Caco-2 (cell line): ENCODE data around the gene CGB7. TPM values are rescaled to one million over a fixed set of nuclear protein-coding genes. Genes with fewer than 3 reads are reported as not detected.

Source experiments
- Bru-seq: library from RNA; stranded (reverse); fragments of 400-500 nt; gene quantifications from one replicate; lab custom pipeline; 2021; lab: Mats Ljungman, UMichigan
- BruChase-seq, 2 experiments: library from RNA; stranded (reverse); fragments of 400-500 nt; gene quantifications; one replicate each; lab custom pipeline; 2021; lab: Mats Ljungman, UMichigan
- BruUV-seq: library from RNA; stranded (reverse); fragments of 400-500 nt; replicated peaks from 2 replicates; lab custom pipeline; 2021; lab: Mats Ljungman, UMichigan
- CTCF ChIA-PET: fragments of 300-600 bp; sonication (Branson Sonifier 250); formaldehyde crosslinking; loops from one replicate; lab custom pipeline; 2022; ENCODE audit warnings: antibody characterized with exemption; lab: Charles Lee
- POLR2A ChIA-PET: fragments of 300-600 bp; sonication (Branson Sonifier 250); formaldehyde crosslinking; loops from one replicate; lab custom pipeline; 2022; ENCODE audit warnings: antibody characterized with exemption; lab: Charles Lee
- DNase-seq, 2 experiments: peaks; one replicate each; pipeline versions ENCODE4 v3.0.0 to v3.0.0-alpha.2; 2020 to 2022
- H3K27me3 ChIP-seq: replicated peaks from 2 replicates; pipeline ENCODE4 v1.6.0; 2011; ENCODE audit warnings: low read length; ENCODE audit not compliant: control insufficient read depth, insufficient read depth
- H3K36me3 ChIP-seq: 2 replicates; pipeline ENCODE4 v1.5.1; 2011; ENCODE audit warnings: low read length; ENCODE audit not compliant: control insufficient read depth, insufficient read depth
- H3K4me1 ChIP-seq: fragments of 250-450 bp; sonication (Bioruptor Pico); 2 replicates; pipeline ENCODE4 v1.5.1; 2020; ENCODE audit warnings: mild to moderate bottlenecking
- H3K4me3 ChIP-seq: 2 replicates; pipeline ENCODE4 v1.5.1; 2011; ENCODE audit warnings: low read depth, mild to moderate bottlenecking, control low read depth, low read length
- H3K9me3 ChIP-seq: fragments of 250-450 bp; sonication (Bioruptor Pico); 2 replicates; pipeline ENCODE4 v1.5.1; 2020; ENCODE audit warnings: mild to moderate bottlenecking, moderate library complexity
- H3K27ac Mint-ChIP-seq: one replicate; pipeline ENCODE4 v1.8.0; 2022; ENCODE audit warnings: mixed read lengths; ENCODE audit not compliant: unreplicated experiment
- H3K27me3 Mint-ChIP-seq: one replicate; pipeline ENCODE4 v1.8.0; 2022; ENCODE audit warnings: mixed read lengths; ENCODE audit not compliant: insufficient read depth, unreplicated experiment
- H3K36me3 Mint-ChIP-seq: one replicate; pipeline ENCODE4 v1.8.0; 2022; ENCODE audit warnings: mild to moderate bottlenecking, mixed read lengths; ENCODE audit not compliant: insufficient read depth, unreplicated experiment
- H3K4me1 Mint-ChIP-seq: one replicate; pipeline ENCODE4 v1.8.0; 2022; ENCODE audit warnings: low read depth, mixed read lengths; ENCODE audit not compliant: unreplicated experiment
- H3K4me3 Mint-ChIP-seq: one replicate; pipeline ENCODE4 v1.8.0; 2022; ENCODE audit warnings: mild to moderate bottlenecking, moderate library complexity, mixed read lengths; ENCODE audit not compliant: unreplicated experiment
- H3K9me3 Mint-ChIP-seq: one replicate; pipeline ENCODE4 v1.8.0; 2022; ENCODE audit warnings: mixed read lengths; ENCODE audit not compliant: unreplicated experiment
- intact Hi-C: fragments of 100-400 bp; cut with micrococcal nuclease; formaldehyde crosslinking; loops from one replicate; pipeline ENCODE4 v1.10.0; 2022; ENCODE audit not compliant: unreplicated experiment
- long read RNA-seq: library from polyadenylated mRNA; stranded (forward); transcript quantifications from one replicate; pipeline ENCODE4 v2.0.0, GENCODE V29; 2022
- total RNA-seq: library from RNA; stranded (reverse); gene quantifications from 2 replicates; pipeline ENCODE4 v1.2.3, GENCODE V29; 2022
- TF ChIP-seq, protein P1 (sequence below), 2 experiments: fragments of 200-600 bp in 1 of 2; IDR thresholded peaks; 1 replicate in 1 of 2; 2 replicates in 1 of 2; pipeline versions ENCODE4 v1.5.1 to v1.8.0; 2011 to 2022; ENCODE audit warnings: antibody characterized with exemption in 1 of 2, control low read depth in 1 of 2, inconsistent platforms in 1 of 2, low read depth in 1 of 2, low read length in 1 of 2, mild to moderate bottlenecking in 1 of 2, moderate library complexity in 1 of 2; ENCODE audit not compliant: insufficient read depth in 1 of 2, severe bottlenecking in 1 of 2, unreplicated experiment in 1 of 2

Gene CGB7
- total RNA-seq (2.2 and 3.0 TPM in 2 replicates), Bru-seq, nascent RNA (percentile 27 among the genes with signal in this experiment), BruChase-seq, experiment 1, labeled RNA remaining after a 2-hour chase (percentile 43 among the genes with signal in this experiment), BruChase-seq, experiment 2, labeled RNA remaining after a 6-hour chase (percentile 52 among the genes with signal in this experiment)
- long read RNA-seq = 0 reads

DNA sequence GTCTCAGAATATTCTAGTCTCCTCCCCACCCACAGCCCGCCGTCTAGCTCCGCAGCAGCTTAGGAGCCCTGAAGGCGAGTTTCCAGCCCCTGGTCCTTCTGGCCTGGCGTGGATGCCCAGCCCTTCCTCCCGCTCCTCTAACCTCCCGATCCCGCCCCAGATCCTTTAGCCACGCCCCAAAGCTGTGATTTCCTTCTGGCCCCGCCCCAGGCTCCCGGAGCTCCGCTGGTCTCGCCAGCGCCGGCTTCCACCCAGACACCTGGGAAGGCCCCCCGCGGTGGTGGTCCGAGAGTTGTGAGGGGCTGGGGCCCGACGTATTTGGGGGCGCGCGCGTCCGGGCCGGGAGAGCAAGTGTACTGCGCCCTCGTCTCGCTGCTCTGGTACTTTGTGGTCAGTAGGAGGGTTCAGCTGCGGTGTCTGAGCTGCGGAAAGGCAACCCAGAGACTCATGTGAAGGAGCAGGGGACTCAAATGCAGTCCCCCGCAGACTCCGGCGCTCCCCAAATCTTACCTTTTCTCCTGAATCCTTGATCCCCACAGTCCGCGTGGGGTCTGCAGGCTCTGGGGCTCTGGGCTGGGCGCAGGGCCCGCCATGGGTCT lies at the start of gene CGB7:
Gene CGB7, minus strand, starts transcription at position 114 of the 599 bp plus-strand sequence. CDS start 2,374 bp downstream, outside the sequence.
- intact Hi-C loops = loop anchor here (2.0 kb wide), 1 partner anchor 65 kb away; the partner anchor contains the start of genes GYS1 and RUVBL2
- peaks cover 6% of the 10 kb centered on the region for H3K36me3 Mint-ChIP-seq
- TF ChIP-seq, protein P1, sequence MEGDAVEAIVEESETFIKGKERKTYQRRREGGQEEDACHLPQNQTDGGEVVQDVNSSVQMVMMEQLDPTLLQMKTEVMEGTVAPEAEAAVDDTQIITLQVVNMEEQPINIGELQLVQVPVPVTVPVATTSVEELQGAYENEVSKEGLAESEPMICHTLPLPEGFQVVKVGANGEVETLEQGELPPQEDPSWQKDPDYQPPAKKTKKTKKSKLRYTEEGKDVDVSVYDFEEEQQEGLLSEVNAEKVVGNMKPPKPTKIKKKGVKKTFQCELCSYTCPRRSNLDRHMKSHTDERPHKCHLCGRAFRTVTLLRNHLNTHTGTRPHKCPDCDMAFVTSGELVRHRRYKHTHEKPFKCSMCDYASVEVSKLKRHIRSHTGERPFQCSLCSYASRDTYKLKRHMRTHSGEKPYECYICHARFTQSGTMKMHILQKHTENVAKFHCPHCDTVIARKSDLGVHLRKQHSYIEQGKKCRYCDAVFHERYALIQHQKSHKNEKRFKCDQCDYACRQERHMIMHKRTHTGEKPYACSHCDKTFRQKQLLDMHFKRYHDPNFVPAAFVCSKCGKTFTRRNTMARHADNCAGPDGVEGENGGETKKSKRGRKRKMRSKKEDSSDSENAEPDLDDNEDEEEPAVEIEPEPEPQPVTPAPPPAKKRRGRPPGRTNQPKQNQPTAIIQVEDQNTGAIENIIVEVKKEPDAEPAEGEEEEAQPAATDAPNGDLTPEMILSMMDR (IDR thresholded peaks at IDR 0.05; ENCODE audit: insufficient read depth in 1 of 2, low read depth in 1 of 2, low read length in 1 of 2, severe bottlenecking in 1 of 2, unreplicated experiment in 1 of 2) = no peak
- BruUV-seq = no TSS peak
- Histone ChIP-seq H3K4me1 (no peaks in the 10 kb centered on the region), H3K9me3 (no peaks in the 10 kb centered on the region), H3K27me3 (no peaks in the 10 kb centered on the region), H3K36me3 (no peaks in the 10 kb centered on the region), H3K4me3 (peak within 1 kb of the TSS; percentile 51)
- peak within 1 kb of the TSS; percentile 54 for H3K27ac Mint-ChIP-seq
- peak; percentile 85 to 87 for DNase-seq
- peaks cover 9% of the 10 kb centered on the region for H3K27me3 Mint-ChIP-seq
- POLR2A ChIA-PET = interaction anchor here (0.6 kb wide), 2 partner anchors 65 to 439 kb away, joined by 8 to 9 read pairs; partner anchors contain the start of genes GYS1 and RPL18
- peak within 1 kb of the TSS; percentile 73 for H3K4me3 Mint-ChIP-seq
- CTCF ChIA-PET = interaction anchor here (1.0 to 2.8 kb wide), 7 partner anchors 10 to 141 kb away, joined by 3 to 7 read pairs (median 5); partner anchors contain the start of genes GYS1, LIN7B and RUVBL2
- no peaks in the 10 kb centered on the region for H3K9me3 Mint-ChIP-seq
- peaks cover 8% of the 10 kb centered on the region for H3K4me1 Mint-ChIP-seq

DNA sequence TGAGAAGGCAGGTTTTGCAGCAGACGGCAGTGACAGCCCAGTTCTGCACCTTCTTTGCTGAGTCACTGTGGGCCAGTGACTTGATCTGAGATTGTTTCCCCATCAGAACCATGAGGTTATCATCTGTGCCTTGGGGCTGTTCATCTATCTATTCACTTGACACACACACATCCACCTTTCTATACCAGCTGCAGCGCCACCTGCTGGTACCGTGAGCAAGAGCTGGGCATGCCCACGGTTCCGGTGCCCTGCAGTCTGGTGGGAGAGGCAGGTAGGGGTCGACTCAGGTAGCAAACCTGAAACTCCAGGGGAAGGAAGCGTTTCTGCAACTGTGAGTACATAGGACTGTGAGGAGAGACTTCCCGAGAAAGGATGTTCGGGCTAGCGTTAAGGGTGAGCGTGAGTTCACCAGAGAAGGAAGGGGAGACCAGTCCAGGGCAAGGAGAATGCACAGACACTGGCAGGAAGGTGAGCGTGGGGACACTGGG lies 49.1 kb upstream of the CGB7 start:
- POLR2A ChIA-PET = no interaction called here
- BruUV-seq = no TSS peak
- Mint-ChIP-seq H3K36me3 (peaks cover 73% of the 10 kb centered on the region), H3K4me1 (peaks cover 8% of the 10 kb centered on the region), H3K27ac (peak overlapping the region; percentile 74), H3K9me3 (no peaks in the 10 kb centered on the region), H3K4me3 (no peak overlapping the region), H3K27me3 (no peaks in the 10 kb centered on the region)
- Histone ChIP-seq H3K36me3 (peaks cover 3% of the 10 kb centered on the region; the same call in 1 of the 2 replicates), H3K4me1 (no peaks in the 10 kb centered on the region), H3K27me3 (no peaks in the 10 kb centered on the region), H3K4me3 (no peak overlapping the region), H3K9me3 (no peaks in the 10 kb centered on the region)
- intact Hi-C loops = loop anchor here (1.0 kb wide), 1 partner anchor 8 kb away; no protein-coding TSS in a partner anchor
- TF ChIP-seq, protein P1 (IDR thresholded peaks at IDR 0.05; ENCODE audit: insufficient read depth in 1 of 2, low read depth in 1 of 2, low read length in 1 of 2, severe bottlenecking in 1 of 2, unreplicated experiment in 1 of 2) = peak; percentile 81 to 87
- peak; percentile 75 to 78 for DNase-seq
- CTCF ChIA-PET = interaction anchor here (0.5 to 1.7 kb wide), 10 partner anchors 8 to 115 kb away, joined by 3 to 19 read pairs (median 4); partner anchors contain the start of gene RUVBL2

DNA sequence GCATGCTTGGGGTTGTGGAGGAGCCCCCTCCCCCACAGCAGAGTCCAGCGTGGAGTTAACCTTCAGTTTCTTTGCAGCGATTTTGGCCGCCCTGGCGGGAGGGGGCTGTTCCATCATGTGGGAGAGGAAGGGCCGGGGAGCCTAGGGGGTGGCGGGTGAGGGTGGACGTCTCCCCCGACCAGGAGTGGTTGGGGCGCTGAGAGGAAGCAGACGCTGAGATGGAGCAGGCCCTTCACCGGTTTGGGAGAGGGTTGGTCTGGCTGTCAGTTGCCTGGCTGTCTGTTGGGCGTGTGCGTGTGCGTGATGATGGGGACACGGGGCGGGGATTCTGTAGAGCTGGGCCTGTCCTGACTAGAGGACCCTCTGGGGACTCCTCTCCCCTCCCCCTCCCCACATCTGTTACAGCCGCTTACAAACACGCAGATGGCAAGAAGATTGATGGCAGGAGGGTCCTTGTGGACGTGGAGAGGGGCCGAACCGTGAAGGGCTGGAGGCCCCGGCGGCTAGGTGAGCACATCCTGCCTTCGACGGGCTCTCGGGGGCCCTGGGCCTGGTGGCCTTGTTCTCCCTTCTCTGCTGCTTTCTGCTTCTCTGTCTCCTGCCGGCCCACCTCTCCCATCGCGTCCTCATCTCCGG lies 46.8 kb upstream of the CGB7 start:
- H3K4me1 Mint-ChIP-seq = peaks cover 24% of the 10 kb centered on the region
- intact Hi-C loops = no loop called here
- POLR2A ChIA-PET = interaction anchor here (1.0 kb wide), 1 partner anchor 111 kb away, joined by 5 read pairs; the partner anchor contains the start of gene RUVBL2
- no peaks in the 10 kb centered on the region for H3K27me3 Mint-ChIP-seq
- Histone ChIP-seq H3K4me3 (no peak overlapping the region), H3K36me3 (peaks cover 4% of the 10 kb centered on the region; the same call in 1 of the 2 replicates), H3K9me3 (no peaks in the 10 kb centered on the region), H3K27me3 (no peaks in the 10 kb centered on the region), H3K4me1 (no peaks in the 10 kb centered on the region; the same call in 1 of the 2 replicates)
- H3K27ac Mint-ChIP-seq = no peak overlapping the region
- H3K9me3 Mint-ChIP-seq = no peaks in the 10 kb centered on the region
- peaks cover 91% of the 10 kb centered on the region for H3K36me3 Mint-ChIP-seq
- DNase-seq = no peak
- H3K4me3 Mint-ChIP-seq = no peak overlapping the region
- TF ChIP-seq, protein P1 (IDR thresholded peaks at IDR 0.05; ENCODE audit: insufficient read depth in 1 of 2, low read depth in 1 of 2, low read length in 1 of 2, severe bottlenecking in 1 of 2, unreplicated experiment in 1 of 2) = no peak
- BruUV-seq = no TSS peak
- CTCF ChIA-PET = interaction anchor here (1.4 to 2.0 kb wide), 2 partner anchors 10 to 95 kb away, joined by 5 to 6 read pairs; partner anchors contain the start of gene LIN7B
